Anterior cingulate cortex (tissue), 58 donors: ENCODE results near the gene TRAF2.
"Not testable (repeated sequence)": the region's sequence is repeated elsewhere in the genome, so short reads cannot be mapped to it uniquely, and the experiment has no call there.

ENCODE experiments used
- DNase-seq, 58 donors: peaks; one replicate each; lab custom pipeline; 2025; lab: John Stamatoyannopoulos, UW

The TRAF2 gene

DNA sequence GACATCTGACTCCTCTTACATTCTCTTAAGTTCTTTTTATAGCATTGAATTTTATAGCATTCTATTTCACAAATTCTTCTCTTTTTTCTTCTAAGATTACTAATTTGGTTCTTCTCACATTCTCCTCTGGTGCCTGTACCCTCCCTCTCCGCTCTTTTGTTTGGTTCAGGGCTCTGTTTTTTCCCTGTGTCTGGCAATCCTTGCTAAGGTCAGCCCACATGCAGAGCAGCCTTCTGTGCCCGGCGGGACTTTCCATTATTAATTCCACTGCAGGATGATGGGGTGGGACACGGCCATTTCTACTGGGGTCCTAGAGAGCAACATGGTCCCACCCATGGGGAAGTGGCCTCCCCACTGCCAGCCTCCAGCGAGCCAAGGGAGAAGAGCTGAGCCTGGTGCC lies 9.8 kb upstream of the TRAF2 start:
- no peak for DNase-seq

- no peak for DNase-seq
Measured at GRCh38 chr9:136880651-136881050, 5.7 kb upstream of the TRAF2 start.

DNA sequence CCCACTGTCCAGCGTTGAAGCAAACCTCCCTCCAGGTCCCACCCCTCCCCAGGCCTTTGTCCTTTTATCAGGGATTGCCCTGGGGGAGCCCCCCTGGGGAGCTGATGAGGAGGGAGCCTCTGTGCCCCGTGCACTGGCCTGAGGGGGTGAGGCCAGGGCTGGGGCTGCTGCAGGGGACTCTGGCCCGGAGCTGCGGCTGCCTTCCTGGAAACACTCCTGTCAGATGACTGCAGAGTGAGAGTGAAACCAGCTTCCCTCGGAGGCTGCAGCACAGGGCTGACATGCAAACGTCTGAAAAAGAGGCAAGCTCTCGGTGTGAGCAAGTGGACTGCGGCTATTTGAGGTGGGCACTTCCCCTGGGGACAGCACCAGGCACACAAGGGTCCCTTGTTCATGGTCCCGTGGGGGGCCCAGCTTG lies 4.6 kb upstream of the TRAF2 start:
- DNase-seq, result peak in 1 of 58 donors; percentile 8

DNA sequence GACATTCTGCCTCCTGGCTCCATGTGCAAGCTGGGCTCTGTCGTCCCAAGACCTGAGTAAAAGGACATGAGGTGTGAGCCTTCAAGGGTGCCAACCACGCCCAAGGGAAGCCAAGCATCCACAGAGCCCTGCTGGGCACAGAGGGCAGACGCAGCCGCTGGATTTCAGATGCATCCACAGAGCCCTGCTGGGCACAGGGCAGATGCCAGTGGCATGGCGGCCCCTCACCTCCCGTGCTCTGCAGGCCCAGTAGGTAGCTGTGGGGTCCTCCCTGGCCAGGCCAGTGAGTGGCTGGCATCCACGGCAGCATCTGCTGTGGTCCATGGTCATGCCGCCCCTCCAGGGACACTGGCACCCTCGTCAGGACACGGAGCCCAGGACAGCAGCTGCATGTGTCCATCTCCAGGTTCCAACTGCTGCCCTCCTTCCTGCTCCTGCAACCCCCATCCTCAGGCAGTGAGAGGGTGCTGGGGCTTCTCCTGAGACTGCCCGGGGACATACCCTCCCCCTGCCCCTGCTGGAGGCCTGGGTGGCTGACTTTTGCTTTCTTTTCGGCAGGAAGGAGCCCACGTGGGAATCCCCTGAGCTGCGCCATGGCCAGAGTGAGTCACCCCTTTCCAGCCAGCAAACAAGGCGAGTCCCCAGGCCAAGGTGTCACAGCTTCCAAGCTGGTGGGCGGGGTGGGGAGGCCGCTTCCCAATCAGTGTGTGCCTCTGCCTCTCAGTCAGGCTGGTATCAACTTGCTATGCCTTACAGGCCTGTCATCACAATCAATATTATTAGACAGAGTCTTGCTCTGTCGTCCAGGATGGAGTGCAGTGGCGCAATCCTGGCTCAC lies 4.0 kb upstream of the TRAF2 start:
- no peak for DNase-seq

DNA sequence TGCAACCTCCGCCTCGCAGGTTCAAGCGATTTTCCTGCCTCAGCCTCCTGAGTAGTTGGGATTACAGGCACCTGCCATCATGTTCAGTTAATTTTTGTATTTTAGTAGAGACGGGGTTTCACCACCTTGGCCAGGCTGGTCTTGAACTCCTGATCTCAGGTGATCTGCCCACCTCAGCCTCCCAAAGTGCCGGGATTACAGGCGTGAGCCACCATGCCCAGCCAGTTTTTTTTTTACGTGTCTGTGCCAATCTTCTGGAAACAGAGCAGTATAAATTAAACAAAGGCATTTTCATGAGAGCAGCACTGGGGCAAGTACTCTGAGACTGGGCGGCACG lies 3.4 kb upstream of the TRAF2 start:
- DNase-seq, result not testable (repeated sequence)

DNA sequence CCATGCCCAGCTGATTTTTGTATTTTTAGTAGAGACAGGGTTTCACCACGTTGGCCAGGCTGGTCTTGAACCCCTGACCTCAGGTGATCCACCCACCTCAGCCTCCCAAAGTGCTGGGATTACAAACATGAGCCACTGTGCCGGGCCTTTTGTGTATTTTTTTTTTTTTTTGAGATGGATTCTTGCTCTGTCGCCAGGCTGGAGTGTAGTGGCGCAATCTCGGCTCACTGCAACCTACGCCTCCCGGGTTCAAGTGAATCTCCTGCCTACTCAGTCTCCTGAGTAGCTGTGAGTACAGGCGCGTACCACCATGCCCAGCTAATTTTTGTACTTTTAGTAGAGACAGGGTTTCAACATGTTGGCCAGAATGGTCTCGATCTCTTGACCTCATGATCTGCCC lies 2.6 kb upstream of the TRAF2 start:
- not testable (repeated sequence) for DNase-seq

- DNase-seq, result peak in 5 of 58 donors; percentile 7 to 72 (median 32)
Measured at GRCh38 chr9:136886610-136887597, 588 bp downstream of the TRAF2 start.

DNA sequence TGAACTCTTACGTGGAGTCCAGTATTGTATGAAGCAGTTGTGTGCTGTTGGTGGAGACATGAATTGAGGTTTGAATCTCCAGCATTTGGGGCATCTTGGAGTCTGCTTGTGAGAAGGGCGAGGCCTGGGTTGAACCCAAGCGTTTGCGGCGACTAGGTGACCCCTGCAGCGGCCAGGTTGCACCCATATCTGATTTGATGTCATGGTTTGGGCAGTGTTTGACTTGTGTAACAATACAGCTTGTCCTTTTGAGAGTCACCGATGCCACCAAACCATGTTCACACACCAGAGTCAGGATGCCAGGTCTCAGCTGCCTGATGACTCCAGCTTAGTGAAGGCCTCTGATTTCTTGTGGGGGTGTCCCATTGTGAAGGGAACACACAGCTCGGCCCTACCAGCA lies 2.1 kb downstream of the TRAF2 start:
- no peak for DNase-seq

DNA sequence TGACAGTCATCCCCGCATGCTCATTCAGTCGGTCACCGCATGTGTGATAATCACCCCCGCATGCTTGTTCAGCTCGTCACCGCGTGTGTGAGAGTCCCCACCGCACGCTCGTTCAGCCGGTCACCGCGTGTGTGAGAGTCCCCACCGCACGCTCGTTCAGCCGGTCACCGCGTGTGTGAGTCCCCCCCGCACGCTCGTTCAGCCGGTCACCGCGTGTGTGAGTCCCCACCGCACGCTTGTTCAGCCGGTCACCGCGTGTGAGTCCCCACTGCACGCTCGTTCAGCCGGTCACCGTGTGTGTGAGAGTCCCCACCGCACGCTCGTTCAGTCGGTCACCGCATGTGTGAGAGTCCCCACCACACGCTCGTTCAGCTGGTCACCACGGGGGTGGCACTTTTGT lies 3.5 kb downstream of the TRAF2 start:
- DNase-seq, result no peak

DNA sequence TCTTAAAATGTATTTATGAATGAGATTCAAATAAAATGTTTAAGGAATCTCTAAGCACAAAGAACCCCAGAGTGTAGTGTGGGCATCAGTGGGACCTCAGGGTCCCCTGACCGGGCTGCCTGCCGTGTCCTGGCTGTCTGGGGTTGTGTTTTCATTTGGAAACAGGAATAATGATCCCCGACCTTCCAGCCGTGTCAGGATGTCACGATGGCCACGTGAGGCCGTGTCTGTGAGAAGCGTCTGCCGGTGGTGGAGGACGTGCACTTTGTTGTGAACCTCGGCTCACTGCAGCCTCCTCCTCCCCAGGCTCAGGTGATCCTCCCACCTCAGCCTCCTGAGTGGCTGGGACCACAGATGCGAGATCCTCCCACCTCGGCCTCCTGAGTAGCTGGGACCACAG lies 4.3 kb downstream of the TRAF2 start:
- DNase-seq, result no peak

DNA sequence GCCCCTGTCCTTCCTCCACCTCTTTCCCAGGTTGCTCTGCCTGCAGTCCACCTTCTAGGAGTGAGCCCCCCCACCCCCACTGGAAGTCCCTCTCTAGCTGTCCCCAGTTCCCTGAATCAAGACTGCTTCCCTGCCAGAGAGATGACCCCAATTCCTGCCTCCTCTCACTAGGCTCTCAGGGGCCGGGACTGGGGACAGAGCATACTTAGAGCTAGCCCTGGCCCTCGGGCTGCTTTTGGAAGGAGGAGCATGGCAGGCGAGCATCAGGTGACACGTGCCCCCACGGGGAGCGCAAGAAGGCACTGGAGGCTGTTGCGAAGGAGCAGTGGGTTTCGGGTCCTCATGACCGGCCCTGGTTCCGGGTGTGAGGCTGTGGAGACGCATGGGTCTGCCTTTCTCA lies 9.7 kb downstream of the TRAF2 start:
- DNase-seq, result no peak

DNA sequence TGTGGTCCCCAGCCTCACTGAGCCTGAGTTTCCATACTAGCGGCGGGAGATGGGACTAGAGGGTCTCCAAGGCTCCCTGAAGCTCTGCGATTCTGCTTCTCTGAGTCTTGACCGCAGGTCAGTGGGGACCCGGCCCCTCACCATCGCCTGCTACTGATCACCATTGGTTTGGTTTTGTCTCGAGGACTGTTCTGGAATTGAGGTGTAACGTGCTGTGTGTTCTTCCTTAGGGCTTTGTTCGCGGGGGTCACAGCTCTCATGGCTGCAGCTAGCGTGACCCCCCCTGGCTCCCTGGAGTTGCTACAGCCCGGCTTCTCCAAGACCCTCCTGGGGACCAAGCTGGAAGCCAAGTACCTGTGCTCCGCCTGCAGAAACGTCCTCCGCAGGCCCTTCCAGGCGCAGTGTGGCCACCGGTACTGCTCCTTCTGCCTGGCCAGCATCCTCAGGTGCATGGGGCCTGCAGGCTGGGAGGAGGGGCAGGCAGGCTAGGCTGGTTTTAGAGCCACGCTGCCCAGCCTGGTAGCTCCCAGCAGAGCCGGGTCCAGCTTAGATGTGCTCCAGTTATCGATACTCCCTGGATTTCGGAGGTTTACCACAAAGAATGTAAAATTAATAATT lies 12.3 kb downstream of the TRAF2 start:
- DNase-seq, result no peak

DNA sequence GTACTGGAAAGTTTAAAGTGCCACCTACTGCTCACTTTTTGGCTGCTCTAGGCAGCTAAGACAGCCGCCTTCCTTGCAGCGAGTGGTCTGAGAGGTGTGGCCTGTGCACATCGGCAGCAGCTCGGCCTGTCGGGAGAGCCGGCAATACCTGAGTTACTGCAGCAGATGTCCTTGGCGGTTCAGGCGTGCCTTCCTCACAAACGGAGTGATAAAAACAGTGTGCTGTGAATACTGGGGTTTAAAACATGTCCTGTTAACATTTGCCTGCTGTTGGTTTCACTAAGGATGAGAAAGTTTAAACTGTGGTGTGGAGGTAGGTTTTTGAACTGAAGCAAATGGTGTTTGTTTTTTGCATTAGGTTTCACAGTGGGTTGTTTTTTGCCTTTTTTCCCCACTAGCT lies 12.9 kb downstream of the TRAF2 start:
- DNase-seq, result no peak

- DNase-seq, result no peak
Measured at GRCh38 chr9:136900556-136900955, 14.2 kb downstream of the TRAF2 start.

DNA sequence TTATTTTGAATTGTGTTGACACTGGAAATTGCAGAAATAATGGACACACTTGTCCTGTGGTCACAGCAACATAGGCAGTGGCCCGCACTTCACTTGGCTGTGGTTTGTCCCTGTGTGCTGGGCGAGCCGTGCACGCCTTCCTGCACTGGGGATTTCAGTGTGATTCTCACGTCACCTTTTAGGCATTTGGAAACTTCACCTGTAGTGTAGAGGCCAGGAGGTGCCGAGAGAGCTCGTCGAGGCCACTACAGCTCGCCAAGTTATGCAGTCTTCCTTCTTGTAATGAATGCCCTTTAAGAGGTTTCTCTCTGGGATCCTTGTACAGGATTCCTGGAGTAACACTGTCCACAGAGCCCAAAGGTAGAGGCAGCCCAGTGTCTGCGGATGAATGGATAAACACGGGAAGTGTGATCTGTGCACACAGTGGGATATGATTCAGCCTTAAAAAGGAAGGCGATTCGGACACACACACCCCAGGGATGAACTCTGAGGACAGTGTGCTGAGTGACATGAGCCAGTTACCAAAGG lies 14.7 kb downstream of the TRAF2 start:
- DNase-seq, result no peak

GRCh38 chr9:136901516-136902258 lies 15.4 kb downstream of the TRAF2 start:
- no peak for DNase-seq

- DNase-seq, result no peak
Measured at GRCh38 chr9:136902259-136902821, 16.0 kb downstream of the TRAF2 start.

DNA sequence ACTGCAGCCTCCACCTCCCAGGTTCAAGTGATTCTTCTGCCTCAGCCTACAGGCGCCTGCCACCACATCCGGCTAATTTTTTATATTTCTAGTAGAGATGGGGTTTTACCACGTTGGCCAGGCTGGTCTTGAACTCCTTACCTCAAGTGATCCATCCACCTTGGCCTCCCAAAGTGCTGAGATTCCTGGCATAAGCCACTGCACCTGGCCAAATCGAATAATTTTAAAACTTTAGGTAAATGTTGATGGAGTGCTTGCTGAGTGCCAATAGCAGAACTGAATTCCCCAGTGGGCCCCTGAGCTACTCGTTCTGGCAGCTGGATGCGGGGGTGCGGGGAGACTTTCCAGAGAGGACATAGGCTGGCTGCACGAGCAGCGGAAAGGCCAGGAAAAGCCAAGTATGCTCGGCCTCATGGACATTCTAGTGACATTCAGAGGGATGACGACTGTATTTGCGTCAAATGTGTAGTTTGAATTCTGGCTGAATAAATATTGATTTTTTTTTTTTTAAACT lies 16.8 kb downstream of the TRAF2 start:
- no peak for DNase-seq

- no peak for DNase-seq
Measured at GRCh38 chr9:136906266-136906665, 19.9 kb downstream of the TRAF2 start.
